Hepatic stellate cell (primary cell): ENCODE data around the gene AQP5.
"Not testable (repeated sequence)": the region's sequence is repeated elsewhere in the genome, so short reads cannot be mapped to it uniquely, and the experiment has no call there.

Experiments used
- DNase-seq: peaks from one replicate; pipeline ENCODE4 v3.0.0; 2011; ENCODE audit warnings: low spot score

Gene AQP5

DNA sequence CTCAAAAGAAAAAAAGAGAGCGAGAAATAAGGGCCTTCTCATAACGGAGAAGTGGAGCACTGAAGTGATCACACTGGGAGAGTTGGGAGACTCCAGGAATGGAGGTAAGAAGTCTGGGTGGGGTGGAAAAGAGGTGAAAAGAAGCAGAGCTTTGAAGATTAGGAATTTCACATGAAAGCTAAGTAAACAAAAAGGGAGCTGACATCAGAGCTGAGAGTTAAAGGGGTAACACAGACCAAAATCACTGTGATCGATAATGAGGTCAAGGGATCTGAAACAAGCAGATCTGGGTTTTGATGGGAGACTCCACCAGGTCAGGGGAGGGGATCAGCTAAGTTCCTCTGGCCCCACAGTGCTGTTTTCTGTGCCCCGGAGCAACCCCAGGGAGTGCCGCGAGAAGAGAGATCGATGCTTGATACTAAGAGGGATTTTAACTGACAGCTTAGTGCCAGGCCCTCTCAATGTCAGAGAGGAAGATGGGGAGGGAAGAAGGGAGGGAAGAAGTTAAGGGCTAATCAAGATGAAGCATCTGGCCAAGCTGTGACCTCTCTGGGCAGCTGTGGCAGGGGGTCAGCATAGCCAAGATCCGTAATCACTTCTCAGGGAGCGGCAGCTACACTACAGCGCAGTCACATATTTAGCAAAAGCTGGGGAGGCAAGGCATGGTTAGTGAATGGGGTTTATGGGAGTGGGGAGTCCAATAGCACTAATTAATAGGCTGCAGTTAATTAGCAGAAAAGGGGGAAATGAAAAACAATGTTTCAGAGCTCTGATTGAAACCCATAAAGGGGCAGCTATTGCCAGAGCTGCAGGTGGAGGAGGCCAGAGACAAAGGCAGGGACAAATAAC, 19.1 kb downstream of the AQP5 start:
- no peak for DNase-seq

DNA sequence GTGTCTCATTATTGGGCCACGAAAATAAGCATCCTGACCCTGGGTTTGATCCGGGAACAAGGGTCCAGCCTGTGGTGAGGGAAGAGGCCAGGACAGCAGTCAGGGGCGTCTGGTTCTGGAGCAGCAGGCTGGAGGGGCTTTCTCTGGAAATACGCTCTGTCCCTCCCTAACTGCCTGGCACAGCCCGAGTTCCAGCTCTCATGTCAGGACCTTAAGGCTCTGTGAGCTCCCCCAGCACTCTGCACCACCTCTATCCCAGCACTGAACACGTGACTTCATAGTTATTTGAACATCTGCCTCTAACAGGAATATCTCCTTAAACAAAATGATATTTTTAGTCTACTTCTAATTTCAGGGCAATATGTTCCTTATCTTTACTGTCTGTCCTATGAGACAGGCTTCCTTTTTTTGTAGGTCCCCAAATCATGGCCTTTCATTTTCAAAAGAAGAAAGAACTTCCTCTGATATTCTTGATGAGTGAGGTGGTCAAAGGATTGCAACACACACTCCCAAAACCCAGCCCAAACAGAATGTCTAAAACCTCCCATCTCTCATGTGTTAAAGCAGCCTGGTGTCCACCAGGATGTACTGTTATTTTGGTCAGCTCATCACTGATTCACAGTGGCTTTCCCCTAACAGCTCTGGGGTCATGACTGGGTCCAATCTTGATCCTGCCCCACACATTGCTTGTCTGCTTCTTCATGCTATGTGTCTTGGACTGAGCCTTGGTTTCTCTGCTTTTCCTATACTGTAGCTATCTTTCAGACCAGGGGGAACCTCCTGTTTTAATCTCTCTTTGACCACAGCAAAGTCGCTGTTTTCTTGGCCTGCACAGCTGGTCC, 20.8 kb downstream of the AQP5 start:
- no peak for DNase-seq

DNA sequence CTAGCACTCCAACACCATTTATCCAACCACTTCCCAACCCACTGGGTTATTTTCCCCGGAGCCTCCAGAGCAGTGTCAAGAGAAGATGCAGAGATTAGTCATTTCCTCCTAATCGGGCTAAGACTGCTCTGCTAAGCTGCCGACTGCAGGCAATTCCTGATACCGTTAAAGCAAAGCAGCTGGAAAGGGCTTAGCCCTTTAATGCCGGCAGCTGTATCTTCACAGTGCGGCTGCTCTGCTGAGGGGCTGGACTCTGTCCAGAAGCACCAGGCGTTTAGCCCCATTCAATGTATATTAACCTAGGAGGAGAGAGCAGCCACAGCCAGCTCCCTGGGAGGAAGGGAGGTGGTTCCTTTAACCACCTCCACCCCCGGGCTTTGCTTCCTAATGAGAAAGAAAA, 22.2 kb downstream of the AQP5 start:
- peak; percentile 86 for DNase-seq

DNA sequence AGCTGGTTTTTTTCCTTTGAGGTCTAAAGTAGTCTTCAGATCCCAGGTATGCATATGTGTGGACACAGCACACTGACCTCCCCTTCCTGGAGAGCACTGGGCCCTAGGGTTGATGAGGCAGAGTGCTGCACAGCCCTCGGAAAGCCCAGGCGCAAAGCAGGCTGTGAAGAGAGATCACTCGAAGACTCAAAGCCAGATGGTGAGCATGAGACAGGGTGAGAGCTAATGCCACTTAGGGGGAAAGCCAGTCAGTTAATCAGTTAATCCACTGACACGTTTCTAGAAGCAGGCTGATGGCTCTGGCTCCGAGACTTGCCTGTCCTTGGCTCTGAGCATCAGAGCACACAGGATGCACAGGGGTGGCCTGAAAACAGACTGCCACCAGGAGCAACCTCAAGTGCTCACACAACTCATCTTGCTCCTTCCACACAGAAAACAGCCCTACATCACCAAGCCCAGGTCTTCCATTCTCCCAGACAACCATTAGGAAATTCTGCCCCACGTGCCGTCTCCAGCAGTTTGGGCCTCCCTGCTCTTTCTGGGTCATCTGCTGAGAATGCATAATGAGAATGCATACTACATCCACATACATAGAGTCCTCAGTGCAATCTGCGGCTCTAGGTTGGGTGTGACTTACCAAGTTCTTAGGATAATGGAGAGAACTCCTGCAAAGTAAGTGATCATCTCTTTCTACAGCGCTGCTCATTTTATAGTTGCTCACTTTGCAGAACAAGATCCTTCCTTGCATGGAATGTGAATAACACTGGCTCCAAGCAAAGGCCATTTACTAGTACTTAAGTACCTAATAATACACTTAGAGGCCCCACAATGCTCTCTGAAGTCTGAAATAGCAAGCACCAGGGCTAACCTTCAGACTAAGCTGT, 23.0 kb downstream of the AQP5 start:
- no peak for DNase-seq

DNA sequence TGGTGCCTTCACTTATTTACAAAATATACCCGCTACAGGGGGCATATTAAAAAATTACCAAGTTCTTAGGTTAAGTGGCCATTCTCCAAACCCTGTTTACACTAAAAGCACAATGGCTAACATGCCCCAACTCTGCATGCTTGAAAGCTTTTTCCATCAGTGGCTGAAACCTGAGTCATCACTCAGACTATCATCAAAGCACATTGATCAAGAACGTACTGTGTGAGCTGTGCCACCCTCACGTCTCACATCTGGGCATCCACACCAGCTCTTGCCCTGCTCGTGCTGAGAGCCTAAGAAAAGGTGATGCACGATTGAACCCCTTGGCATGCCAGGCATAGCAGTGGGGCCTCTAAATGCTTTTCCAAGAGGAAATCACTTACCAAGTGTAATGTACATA, 24.3 kb downstream of the AQP5 start:
- no peak for DNase-seq

DNA sequence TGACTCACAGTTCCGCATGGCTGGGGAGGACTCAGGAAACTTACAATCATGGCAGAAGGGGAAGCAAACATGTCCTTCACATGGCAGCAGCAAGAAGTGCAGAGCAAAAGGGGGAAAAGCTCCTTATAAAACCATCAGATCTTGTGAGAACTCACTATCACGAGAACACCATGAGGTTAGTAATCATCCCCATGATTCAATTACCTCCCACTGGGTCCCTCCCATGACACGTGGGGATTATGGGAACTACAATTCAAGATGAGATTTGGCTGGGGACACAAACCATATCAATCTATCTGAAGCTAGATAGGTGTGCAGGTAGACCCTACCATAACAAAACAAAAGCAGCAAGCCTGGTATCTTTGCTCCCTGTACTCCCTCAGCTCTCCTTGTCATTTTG, 24.8 kb downstream of the AQP5 start:
- DNase-seq: not testable (repeated sequence)

DNA sequence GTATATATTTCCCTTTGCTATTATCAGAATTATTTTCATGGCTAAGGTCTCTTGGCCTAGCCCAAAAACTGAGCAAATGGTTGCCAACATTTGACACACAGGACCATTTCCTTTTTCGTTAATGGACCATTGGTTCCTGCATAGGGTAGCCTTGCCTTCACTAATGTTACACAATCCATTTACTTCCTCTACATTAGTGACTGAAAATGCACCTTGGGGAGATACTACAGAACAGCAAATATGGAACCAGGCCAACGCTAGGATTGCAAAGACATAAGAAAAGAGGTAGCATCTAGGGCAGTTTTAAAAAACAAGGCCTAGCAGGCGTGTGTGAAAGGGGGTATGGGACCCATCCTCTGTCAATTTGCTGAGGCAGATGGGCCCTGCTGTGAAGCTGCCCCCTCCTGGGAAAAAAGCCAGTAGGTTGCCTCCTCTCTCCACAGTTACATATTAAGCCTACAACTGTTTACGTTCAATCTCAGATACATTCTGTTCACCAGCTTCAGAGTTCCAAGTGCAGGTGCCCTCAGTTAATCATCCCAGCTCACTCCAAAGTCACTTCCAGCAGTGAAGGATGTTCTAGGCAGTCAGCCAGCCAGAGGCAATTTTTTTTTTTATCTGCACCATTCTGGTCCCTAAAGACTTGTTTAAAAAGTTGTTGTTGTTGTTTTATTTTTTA, 26.1 kb downstream of the AQP5 start:
- DNase-seq: no peak

DNA sequence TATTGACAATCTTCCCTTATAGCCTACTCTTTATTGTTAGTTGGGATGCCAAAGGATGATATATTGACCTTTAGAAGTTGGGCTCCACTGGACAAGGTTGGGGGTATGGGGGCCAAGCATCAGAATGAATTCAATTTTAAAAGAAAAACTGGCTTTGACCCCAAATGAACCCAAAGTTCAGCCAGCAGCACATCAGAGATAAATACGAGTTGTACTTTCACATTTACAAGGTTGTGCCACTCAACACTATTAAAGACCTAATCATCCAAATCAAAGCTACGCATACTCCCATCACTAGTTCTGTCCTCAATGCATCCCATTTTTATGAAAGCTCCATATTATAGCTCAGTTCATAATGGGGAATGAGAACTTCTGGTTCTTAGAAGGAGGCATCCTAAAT, 27.7 kb downstream of the AQP5 start:
- DNase-seq: not testable (repeated sequence)

DNA sequence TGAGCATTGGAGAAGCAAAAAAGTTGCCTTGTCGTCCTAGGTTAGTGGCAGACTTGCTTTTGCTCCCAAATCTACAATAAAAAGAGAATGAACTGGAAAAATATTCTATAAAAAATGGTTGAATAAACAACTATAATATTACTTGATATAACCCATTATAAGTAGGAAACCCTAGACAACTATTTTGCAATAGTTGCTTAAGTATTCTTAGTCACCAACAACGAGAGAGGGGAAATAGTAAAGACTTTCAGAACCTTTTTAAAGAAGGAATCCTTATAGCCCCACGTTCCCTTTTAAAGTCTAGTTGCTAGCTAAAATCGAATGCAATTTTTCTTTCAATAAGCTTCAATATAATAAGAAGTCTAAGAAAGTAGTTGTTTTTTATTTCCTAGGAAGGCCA, 28.6 kb downstream of the AQP5 start:
- DNase-seq: no peak

DNA sequence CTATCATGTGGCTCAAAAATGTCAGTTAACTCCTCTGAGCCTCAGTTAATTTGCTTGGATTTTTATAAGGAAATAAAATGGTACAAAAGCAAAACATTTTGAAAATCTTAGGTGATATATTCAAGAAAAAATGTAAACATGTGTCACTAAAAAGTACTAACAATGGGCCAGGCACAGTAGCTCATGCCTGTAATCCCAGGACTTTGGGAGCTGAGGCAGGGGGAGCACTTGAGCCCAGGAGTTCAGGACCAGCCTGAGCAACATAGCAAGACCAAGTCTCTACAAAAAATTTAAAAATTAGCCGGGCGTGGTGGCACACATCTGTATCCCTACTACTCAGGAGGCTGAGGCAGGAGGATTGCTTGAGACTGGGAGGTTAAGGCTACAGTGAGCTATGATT, 36.8 kb downstream of the AQP5 start:
- no peak for DNase-seq

DNA sequence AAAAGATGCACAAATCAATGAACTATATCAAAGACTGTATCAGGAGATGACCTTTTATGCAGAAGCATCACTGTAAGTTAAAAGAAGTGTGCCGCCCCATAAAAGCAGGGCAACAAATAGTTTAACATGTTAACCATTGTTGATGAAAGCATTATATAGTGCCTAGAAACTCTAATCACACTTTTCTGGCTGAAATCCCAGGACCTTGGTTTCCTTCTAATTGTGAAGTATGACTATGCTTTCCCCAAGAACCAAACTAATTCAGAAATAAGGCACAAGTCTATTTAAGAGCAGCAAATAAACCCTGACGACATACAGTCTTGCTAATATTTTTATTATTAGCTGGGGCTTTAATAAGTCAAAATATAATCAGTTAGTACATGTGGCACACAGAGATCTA, 41.9 kb downstream of the AQP5 start:
- no peak for DNase-seq

DNA sequence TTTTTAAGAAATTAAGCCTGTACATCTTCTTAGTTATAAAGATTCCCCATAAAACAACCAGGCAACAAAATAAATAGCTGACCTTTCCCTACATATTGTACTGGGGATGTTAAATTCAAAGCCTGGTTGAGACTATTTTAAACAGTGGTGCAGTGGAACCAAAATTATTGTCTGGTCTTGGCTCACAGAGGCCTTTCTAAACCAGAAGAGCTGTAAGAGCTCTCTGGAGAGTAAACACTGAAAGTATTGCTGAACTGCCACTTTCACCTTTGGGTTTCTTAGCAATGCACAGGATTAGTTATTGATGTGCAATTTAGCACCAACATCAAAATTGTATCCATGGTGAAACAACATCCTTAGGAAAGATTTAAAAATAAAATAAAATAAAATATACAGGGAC, 43.0 kb downstream of the AQP5 start:
- no peak for DNase-seq

DNA sequence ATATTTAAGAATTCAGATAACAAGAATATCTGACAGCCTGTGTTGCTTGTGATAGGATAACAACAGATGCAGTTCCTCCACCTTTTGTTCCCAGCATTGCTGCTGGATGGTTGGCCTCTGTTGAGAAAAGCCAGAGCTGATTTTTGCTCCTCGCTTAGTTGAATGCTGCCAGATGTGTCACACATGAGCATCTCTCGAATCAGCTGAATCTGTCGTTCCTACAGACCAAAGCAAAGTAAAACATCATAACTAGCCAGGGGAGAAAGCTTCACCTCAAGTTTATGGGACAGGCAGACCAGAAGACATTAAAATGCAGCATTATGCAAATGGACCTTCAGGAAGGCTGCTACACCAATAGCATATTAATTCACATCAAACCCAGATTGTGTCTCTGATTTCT, 43.5 kb downstream of the AQP5 start:
- no peak for DNase-seq

DNA sequence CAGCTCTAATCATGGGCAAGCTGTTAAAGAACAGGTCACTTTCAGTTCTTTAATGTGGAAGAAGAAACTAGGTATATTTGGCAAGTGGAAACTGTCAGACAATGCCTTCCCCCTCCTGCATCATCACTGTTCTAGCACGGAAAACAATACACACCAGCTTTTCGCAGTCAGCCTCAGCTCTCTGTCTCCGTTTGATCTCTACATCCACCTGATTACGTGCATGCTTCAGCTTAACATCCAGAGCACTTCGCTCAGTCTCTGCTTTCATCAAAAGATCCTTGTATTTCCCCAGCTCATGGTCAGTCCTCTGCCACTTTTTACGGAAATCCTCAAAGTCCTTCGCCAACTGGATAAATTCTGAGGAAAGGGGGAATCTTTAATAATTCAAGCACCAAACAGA, 44.6 kb downstream of the AQP5 start:
- DNase-seq: no peak

DNA sequence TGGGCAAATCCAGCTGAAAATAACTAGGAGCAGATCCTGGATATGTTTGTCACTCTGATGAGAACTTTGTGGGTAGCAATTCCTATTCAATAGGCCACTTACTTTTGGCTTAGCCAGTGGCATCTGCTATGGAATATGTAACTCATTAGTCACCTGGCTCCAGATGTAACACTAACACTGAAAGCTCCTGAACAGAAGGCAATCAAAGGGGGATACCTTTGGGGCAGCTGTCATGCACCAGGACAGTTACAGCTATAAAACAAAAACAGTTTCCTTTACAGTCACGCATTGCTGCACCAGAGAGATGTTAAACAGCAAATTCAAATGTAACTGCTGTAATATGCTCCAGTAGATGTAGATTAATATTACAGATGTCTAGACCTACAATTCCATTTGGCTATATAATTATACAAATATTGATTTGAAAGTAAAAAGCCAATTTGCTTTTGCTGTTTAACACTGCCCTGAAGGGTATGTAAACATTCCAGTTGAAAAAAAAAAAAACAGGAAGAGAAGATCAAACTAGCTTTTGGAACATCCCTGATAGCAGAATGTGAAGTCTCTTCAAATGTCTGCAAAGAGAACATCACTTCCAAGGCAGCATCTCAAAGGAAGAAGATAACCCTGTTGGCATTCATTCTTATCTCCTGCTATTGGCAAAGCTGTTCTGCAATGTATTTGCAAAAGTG, 45.2 kb downstream of the AQP5 start:
- DNase-seq: no peak

DNA sequence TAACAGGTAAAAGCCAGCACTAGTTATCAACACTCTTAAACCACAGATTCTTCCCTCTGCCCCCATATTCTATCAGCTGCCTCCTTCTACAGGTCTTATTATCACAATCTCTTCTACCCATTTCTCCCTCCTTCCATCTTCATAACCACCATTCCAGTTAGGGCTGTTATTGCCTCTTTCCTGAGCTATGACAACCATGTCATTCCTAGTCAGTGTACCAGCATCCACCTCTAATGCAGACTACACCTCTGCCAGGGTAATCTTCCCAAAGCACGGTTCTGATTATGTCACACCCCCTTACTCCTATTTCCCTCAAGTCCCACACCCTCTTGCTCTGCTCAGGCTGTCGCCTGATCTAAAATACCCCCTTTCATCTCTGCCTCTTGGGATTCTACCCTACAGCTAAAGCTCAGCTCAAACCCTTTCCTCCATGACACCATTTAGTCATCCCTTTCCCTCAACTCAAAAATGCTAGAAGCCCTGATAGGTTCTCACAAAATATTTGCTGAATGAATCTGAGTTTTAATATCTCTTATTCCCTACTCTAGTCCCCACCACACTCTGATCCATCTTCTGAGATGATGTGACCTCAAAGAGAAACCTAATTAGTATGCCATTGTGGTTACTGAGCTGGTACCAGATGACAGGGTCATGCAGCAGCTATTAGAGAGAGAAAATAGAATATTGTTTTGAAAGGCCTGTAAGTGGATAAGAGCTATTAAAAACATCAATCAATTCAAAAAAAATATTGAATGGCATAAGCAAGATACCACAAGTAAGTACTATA, 51.9 kb downstream of the AQP5 start:
- no peak for DNase-seq

DNA sequence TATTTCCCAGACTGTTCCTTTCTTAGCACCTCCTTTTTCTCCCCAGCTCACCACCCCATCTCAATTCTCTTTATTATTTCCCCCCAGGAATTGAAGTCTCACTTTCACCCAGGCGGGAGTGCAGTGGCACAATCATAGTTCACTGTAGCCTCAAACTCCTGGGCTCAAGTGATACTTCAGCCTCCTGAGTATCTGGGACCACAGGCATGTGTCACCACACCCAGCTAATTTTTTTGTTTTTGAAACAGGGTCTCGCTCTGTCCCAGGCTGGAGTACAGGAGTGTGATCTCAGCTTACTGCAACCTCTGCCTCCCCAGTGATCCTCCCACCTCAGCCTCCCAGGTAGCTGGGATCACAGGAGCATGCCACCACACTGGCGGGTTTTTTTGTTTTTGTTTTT, 52.7 kb downstream of the AQP5 start:
- DNase-seq: no peak
